Brain microvascular endothelial cell (primary cell): ENCODE results near the gene TIAM2.
A peak's percentile ranks its signal among the peaks of the same experiment; 100 is the strongest.

ENCODE experiments used
- DNase-seq: peaks from one replicate; pipeline ENCODE4 v3.0.0-alpha.2; 2020
- H3K27ac ChIP-seq: fragments of 250-450 bp; sonication (Bioruptor Pico); 2 replicates; pipeline ENCODE4 v1.5.1; 2020; ENCODE audit warnings: mild to moderate bottlenecking, moderate library complexity
- H3K27me3 ChIP-seq: fragments of 250-450 bp; sonication (Bioruptor Pico); replicated peaks from 2 replicates; pipeline ENCODE4 v1.5.1; 2020; ENCODE audit warnings: mild to moderate bottlenecking
- H3K36me3 ChIP-seq: fragments of 250-450 bp; sonication (Bioruptor Pico); replicated peaks from 2 replicates; pipeline ENCODE4 v1.5.1; 2020; ENCODE audit warnings: mild to moderate bottlenecking
- H3K4me3 ChIP-seq: 2 replicates; pipeline ENCODE4 v1.5.1; 2011; ENCODE audit warnings: low read depth, mild to moderate bottlenecking, control low read depth, low read length, moderate library complexity
- in situ Hi-C: cut with HindIII; loops from 2 replicates; pipeline ENCODE4 v1.10.0; 2017; ENCODE audit warnings: low sequenced_read_pairs, low pct_ligation_motif_present
- TF ChIP-seq, protein P1 (sequence below): IDR thresholded peaks from 2 replicates; pipeline ENCODE4 v1.5.1; 2011; ENCODE audit warnings: low read depth, mild to moderate bottlenecking, moderate library complexity, low read length, control low read depth, inconsistent platforms; ENCODE audit errors: missing control alignments

TIAM2 gene

DNA sequence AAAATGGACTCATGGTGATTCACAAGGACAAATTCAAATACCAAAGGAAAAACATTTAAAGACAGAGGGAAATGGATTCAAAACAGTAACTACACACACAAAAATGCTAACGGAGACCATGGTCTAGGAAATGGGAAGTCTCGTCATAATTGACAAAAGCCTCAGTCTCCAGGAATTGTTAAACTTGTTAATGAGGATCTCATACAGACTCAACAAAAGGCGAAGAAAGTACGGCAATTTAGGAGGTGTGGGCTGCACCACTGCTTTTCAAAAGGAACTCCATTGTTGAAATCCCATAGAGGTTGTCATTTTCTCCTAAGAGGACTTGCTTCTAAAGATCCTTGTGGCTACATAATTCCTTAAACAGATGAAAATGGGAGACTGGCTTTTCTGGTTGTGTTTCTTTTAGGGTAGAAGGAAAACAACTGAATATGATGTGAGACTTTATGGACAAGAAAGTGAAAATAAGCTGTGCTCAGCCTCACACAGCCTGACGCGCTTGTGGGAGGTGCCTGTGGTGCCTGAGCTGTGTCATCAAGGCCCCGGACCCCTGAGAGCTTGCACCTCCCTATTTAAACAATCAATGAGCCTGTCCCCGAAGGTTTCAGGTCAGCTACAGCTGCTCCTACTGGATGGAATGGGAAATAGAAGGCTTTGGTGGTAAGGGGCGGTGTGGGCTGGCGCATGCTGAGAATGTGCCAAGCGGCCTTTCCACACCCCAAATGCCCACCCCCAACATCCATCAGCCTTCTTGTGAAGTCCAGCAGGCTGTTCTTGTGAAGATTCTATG is 266.2 kb downstream of the TIAM2 start:
- Histone ChIP-seq H3K27me3 (no peaks in the 10 kb centered on the region), H3K36me3 (peaks cover 28% of the 10 kb centered on the region), H3K27ac (no peak overlapping the region), H3K4me3 (no peak overlapping the region)
- in situ Hi-C loops = loop anchor here (25.0 kb wide), 1 partner anchor 324 kb away; no protein-coding TSS in a partner anchor
- TF ChIP-seq, protein P1, sequence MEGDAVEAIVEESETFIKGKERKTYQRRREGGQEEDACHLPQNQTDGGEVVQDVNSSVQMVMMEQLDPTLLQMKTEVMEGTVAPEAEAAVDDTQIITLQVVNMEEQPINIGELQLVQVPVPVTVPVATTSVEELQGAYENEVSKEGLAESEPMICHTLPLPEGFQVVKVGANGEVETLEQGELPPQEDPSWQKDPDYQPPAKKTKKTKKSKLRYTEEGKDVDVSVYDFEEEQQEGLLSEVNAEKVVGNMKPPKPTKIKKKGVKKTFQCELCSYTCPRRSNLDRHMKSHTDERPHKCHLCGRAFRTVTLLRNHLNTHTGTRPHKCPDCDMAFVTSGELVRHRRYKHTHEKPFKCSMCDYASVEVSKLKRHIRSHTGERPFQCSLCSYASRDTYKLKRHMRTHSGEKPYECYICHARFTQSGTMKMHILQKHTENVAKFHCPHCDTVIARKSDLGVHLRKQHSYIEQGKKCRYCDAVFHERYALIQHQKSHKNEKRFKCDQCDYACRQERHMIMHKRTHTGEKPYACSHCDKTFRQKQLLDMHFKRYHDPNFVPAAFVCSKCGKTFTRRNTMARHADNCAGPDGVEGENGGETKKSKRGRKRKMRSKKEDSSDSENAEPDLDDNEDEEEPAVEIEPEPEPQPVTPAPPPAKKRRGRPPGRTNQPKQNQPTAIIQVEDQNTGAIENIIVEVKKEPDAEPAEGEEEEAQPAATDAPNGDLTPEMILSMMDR = peak; percentile 25
- DNase-seq = no peak

DNA sequence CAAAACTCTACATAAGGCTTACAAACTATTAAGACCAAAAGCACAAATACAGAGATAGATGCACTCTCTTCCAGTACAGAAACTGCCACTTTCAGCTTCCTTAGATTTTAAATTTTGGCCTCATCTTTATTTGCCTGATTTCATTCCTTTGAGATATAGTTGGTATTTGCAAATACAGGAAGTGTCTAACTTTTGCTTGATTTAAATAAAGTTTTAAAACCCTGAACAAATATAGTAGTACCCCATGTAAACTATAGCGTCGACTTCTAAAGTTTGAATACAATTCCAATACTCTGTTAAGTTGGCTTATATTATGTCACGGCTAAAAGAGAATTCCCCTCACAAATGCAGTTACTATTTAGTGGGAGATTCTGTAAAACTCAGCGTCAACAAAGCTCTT is 267.5 kb downstream of the TIAM2 start:
- no peaks in the 10 kb centered on the region for H3K27me3 ChIP-seq
- no peak overlapping the region for H3K4me3 ChIP-seq
- no peak for DNase-seq
- H3K36me3 ChIP-seq = peaks cover 25% of the 10 kb centered on the region
- in situ Hi-C loops = loop anchor here (25.0 kb wide), 1 partner anchor 325 kb away; no protein-coding TSS in a partner anchor
- TF ChIP-seq, protein P1 = no peak
- no peak overlapping the region for H3K27ac ChIP-seq

DNA sequence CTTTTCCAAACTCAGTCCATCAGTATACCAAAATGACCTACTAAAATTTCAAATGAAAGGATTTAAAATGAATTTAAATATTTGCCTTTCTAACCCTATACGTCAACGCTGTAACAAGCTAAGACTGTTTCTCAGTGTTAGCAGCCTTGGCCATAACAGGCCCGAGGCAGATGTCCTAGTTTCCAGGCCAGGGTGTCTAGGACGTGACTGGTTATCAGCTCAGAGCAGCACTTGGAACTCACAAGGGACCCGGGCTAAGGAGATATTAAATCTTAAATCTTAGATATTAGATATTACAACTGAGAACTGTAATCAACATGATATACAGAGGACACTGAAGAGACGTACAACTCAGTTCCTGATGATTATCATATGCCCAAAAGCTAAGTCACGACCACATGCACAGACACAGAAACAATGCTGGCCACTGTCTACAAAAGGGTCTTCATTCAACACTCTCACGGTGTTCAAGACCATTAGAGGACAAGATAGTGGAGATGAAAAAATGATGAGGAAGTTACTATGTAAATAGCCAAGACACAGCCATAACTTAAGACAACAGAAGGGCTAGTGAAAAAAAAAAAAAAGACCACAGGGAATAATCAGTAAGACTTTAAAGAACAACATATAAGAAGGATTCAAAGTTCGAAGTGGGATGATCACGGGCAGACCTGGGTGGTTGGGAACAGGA is 268.4 kb downstream of the TIAM2 start, which contains the start of gene CLDN20:
CLDN20 (plus strand) TSS at position 641 of the 691 bp plus-strand sequence. CDS start 11,707 bp downstream, outside the sequence.
- in situ Hi-C loops = loop anchor here (25.0 kb wide), 1 partner anchor 326 kb away; no protein-coding TSS in a partner anchor
- Histone ChIP-seq H3K27ac (no peak within 1 kb of the TSS), H3K36me3 (peaks cover 21% of the 10 kb centered on the region)

DNA sequence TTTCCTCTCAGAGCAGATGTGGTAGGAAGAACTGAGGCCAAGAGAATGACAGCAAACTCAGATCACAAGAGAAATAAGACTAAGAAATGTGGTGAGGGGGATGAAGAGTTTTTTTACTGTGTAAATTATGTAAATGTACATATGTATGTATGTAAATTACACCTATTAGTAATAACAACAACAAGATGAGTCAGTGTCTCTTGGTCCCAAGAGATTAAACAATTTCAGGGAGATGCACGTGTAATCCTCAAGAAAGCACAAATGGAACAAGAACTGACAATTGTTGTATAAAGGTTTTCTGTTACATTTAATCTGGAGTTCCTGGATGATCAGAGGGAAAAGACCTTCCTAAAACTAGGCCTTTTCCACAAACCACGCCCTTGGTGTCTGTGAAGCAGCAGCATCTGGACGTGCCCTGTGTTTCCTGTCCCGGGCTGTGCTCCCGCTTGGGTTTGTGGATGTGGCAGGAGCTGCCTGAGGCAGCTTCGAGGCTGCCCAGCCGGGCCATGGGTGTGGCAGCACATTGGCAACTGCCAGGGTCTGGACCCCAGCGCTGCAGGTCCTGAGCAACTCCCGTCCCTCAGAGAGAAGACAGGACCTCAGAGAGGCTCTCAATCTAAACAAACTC is 269.7 kb downstream of the TIAM2 start:
- TF ChIP-seq, protein P1 = no peak
- in situ Hi-C loops = loop anchor here (25.0 kb wide), 1 partner anchor 328 kb away; no protein-coding TSS in a partner anchor
- peaks cover 9% of the 10 kb centered on the region for H3K36me3 ChIP-seq
- no peak overlapping the region for H3K27ac ChIP-seq
- no peak for DNase-seq
- no peaks in the 10 kb centered on the region for H3K27me3 ChIP-seq
- no peak overlapping the region for H3K4me3 ChIP-seq

More for the DNA sequence above, 268.4 kb downstream of the TIAM2 start, which contains the start of gene CLDN20:
- DNase-seq = no peak
- no peak within 1 kb of the TSS for H3K4me3 ChIP-seq
- TF ChIP-seq, protein P1 = no peak
- H3K27me3 ChIP-seq = no peaks in the 10 kb centered on the region

DNA sequence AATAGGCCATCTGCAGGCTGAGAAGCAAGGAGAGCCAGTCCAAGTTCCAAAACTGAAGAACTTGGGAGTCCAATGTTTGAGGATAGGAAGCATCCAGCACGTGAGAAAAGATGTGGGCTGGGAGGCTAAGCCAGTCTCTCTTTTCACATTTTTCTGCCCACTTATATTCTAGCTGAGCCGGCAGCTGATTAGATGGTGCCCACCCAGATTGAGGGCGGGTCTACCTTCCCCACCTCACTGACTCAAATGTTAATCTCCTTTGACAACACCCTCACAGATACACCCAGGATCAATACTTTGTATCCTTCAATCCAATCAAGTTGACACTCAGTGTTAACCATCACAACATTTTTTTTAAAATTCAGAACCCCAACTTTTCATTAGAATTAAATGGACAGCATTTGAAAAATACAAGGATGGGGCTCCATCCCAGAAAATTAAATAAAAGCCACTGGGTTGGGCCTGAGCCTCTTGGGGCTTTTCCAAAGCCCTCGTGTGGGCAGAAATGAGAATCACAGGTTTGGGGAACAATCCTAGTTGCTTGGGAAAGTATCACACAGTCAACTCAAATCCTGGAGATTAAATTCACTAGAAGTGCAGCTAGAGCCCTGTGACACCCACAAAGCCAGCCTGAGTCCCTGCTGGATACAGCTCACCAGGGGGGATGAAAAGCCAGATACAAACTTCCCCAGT is 270.9 kb downstream of the TIAM2 start:
- DNase-seq = no peak

More for the DNA sequence above, 270.9 kb downstream of the TIAM2 start:
- no peak overlapping the region for H3K27ac ChIP-seq
- peaks cover 4% of the 10 kb centered on the region for H3K36me3 ChIP-seq
- no peaks in the 10 kb centered on the region for H3K27me3 ChIP-seq
- TF ChIP-seq, protein P1 = peak; percentile 34
- in situ Hi-C loops = loop anchor here (25.0 kb wide), 1 partner anchor 329 kb away; no protein-coding TSS in a partner anchor
- no peak overlapping the region for H3K4me3 ChIP-seq
